ENCODE measurements around the gene LOXHD1.

The LOXHD1 gene

DNA sequence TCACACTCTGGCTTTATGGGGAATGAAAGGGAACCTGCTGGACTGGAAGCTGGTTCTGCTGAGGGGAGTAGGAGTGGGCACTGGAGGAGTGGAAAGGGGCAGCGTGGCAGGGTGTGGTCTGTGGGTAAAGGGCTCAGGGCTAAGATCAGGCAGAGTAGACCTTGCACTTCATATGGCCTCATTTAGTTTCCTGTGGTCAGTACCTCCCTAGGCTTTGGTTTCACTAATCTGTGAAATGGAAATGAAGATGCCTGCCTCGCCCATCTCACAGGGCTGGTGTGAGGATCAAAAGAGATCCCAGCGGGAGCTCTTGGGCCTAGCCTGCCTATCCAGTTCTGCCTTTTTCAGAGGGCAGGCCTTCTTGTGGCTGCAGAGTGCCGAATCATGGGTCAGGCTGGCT lies 208.7 kb downstream of the LOXHD1 start:
- H4K20me1 ChIP-seq = no peaks in the 10 kb centered on the region
- no peak overlapping the region for H3K4me2 ChIP-seq
- peaks cover 5% of the 10 kb centered on the region; the same call in 1 of the 2 replicates for H3K9me3 ChIP-seq
- no peak overlapping the region for H3K4me3 ChIP-seq
- H3K27ac ChIP-seq = no peak overlapping the region
- H3K27me3 ChIP-seq = no peaks in the 10 kb centered on the region
- peaks cover 79% of the 10 kb centered on the region for H3K36me3 ChIP-seq
- TF ChIP-seq Cebpa-rat (IDR thresholded peaks at IDR 0.05) = no peak
- no peak overlapping the region for H3K9ac ChIP-seq
- H3K4me1 ChIP-seq = no peaks in the 10 kb centered on the region

DNA sequence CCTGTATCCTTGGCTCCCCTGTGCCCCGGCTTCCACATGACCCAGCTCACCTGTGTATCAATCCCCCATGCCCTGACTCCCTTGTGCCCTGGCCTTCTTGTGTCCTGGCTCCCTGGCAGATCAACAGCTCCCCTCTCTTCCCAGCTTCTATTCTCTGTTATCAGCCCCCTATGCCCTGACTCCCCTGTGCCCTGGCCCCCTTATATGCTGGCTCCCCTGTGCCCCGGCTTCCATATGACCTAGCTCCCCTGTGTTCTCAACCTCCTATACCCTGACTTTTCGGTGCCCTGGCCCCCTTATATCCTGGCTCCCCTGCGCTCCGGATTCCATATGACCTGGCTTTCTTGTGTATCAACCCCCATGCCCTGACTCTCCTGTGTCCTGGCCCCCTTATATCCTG lies 209.2 kb downstream of the LOXHD1 start:
- no peaks in the 10 kb centered on the region for H3K27me3 ChIP-seq
- H3K27ac ChIP-seq = no peak overlapping the region
- H4K20me1 ChIP-seq = no peaks in the 10 kb centered on the region
- H3K9me3 ChIP-seq = peaks cover 5% of the 10 kb centered on the region; the same call in 1 of the 2 replicates
- H3K4me3 ChIP-seq = no peak overlapping the region
- H3K4me2 ChIP-seq = no peak overlapping the region
- peaks cover 74% of the 10 kb centered on the region for H3K36me3 ChIP-seq
- no peak overlapping the region for H3K9ac ChIP-seq
- TF ChIP-seq Cebpa-rat (IDR thresholded peaks at IDR 0.05) = no peak
- no peaks in the 10 kb centered on the region for H3K4me1 ChIP-seq

DNA sequence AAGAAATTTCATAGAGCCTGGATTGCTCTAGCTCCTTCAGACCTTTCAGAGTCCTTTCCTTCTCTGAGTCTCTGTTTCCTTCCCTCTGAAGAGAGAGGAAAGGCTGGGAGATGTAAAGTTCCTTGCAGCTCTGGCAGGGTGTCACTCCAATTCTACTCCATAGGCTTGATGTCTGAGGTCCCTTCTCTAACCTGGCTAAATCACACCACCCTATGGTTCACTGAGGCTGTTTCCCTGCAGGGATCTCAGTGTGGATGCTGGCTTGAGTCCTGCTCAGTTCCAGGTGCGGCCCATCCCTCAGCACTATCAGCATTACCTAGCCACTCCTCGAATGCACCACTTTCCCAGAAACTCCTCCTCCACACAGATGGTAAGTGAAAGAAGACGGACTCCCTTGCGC lies 209.7 kb downstream of the LOXHD1 start:
- no peaks in the 10 kb centered on the region for H3K4me1 ChIP-seq
- TF ChIP-seq Cebpa-rat (IDR thresholded peaks at IDR 0.05) = no peak

DNA sequence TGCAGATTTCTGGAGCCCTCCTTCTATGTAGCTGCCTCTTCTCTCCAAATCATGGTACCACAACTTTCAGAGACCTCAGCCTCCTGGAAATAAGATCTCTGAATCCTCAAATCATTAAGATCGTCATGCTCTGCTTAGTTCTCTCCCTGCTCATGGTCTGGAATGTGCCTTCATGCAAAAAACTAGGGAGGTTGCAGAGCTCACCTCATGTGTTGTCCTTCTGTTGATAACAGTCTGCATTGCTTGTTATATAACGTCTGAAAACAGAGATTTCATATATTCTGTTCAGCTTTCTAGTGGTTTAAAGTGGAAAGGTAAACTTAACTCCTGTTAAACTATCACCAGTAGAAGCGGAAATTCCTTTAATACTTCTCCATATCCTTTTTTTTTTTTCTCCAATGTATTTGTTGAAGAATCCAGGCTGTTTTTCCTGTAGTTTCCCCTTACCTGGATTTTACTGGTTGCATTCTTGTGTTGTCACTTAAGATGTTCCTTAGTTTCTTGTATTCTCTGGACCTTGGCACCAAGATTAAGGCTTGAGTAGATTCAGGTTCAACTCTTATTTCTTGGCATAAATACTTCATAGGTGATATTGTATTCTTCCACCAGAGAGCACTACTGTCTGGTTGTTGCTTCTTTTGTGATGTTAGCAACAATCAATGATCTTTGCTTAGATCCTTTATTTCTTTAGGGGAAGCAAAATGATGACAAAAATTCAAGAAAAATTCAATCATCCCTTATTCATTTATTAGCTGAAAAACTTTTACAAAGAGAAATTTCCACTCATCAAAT lies 211.3 kb downstream of the LOXHD1 start:
- Histone ChIP-seq H3K36me3 (peaks cover 62% of the 10 kb centered on the region), H3K4me2 (no peak overlapping the region), H3K9ac (no peak overlapping the region), H3K4me3 (no peak overlapping the region), H4K20me1 (no peaks in the 10 kb centered on the region), H3K9me3 (peaks cover 5% of the 10 kb centered on the region; the same call in 1 of the 2 replicates), H3K27ac (no peak overlapping the region), H3K27me3 (no peaks in the 10 kb centered on the region), H3K4me1 (no peaks in the 10 kb centered on the region)
- no peak for TF ChIP-seq Cebpa-rat (IDR thresholded peaks at IDR 0.05)

More for the DNA sequence above, 209.7 kb downstream of the LOXHD1 start:
- no peak overlapping the region for H3K9ac ChIP-seq
- H3K4me3 ChIP-seq = no peak overlapping the region
- H3K4me2 ChIP-seq = no peak overlapping the region
- no peaks in the 10 kb centered on the region for H4K20me1 ChIP-seq
- peaks cover 69% of the 10 kb centered on the region for H3K36me3 ChIP-seq
- H3K27ac ChIP-seq = no peak overlapping the region
- H3K9me3 ChIP-seq = peaks cover 5% of the 10 kb centered on the region; the same call in 1 of the 2 replicates
- no peaks in the 10 kb centered on the region for H3K27me3 ChIP-seq

DNA sequence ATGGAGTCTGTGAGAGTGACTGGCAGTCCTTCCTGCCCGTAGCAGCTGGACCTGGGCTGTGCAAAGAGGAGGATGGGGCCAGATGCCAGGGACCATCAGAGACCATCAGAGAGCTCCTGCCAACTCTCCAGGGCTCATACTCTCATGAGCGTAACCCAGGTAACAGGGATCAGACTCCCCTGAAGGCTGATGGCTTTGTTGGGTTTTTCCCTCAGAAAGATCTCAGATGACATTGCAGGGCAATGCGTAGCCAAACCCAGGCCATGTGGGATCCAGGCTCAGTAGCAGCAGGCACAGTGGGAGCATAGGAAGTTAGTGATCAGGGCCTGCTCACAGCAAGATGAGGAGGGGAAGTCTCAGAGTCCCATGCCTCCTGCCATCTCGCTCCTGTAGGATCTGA lies 218.0 kb downstream of the LOXHD1 start:
- no peaks in the 10 kb centered on the region for H3K4me1 ChIP-seq
- no peaks in the 10 kb centered on the region for H3K27me3 ChIP-seq
- H3K9me3 ChIP-seq = no peaks in the 10 kb centered on the region
- TF ChIP-seq Cebpa-rat (IDR thresholded peaks at IDR 0.05) = no peak
- H4K20me1 ChIP-seq = peaks cover 12% of the 10 kb centered on the region; the same call in 1 of the 2 replicates
- no peak overlapping the region for H3K27ac ChIP-seq
- no peak overlapping the region for H3K4me3 ChIP-seq
- no peak overlapping the region for H3K4me2 ChIP-seq
- no peak overlapping the region for H3K9ac ChIP-seq
- H3K36me3 ChIP-seq = peaks cover 65% of the 10 kb centered on the region

DNA sequence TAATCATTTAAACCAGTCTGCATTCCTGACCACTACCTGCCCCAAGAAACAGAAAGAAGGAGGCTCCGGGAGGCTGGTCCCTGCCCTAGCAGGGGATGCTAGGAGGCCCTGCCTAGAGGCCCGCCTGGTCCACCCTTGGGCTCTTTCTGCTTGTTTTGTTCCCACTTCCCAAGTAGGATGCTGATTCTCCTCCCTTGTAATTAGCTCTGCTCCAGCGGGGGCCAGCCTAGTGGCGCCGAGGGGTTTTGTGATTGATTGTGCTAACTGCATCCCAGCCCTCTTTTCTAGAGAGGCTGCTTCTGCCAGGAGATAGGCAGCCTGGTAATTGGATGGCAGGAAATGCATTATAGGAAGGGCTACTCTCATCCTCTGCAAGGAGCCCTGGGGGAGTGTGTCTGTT lies 220.0 kb downstream of the LOXHD1 start:
- Histone ChIP-seq H3K27me3 (no peaks in the 10 kb centered on the region), H3K4me1 (no peaks in the 10 kb centered on the region), H4K20me1 (peaks cover 12% of the 10 kb centered on the region; the same call in 1 of the 2 replicates), H3K9me3 (no peaks in the 10 kb centered on the region), H3K4me2 (no peak overlapping the region), H3K27ac (no peak overlapping the region), H3K36me3 (peaks cover 78% of the 10 kb centered on the region), H3K4me3 (no peak overlapping the region), H3K9ac (no peak overlapping the region)
- TF ChIP-seq Cebpa-rat (IDR thresholded peaks at IDR 0.05) = no peak

DNA sequence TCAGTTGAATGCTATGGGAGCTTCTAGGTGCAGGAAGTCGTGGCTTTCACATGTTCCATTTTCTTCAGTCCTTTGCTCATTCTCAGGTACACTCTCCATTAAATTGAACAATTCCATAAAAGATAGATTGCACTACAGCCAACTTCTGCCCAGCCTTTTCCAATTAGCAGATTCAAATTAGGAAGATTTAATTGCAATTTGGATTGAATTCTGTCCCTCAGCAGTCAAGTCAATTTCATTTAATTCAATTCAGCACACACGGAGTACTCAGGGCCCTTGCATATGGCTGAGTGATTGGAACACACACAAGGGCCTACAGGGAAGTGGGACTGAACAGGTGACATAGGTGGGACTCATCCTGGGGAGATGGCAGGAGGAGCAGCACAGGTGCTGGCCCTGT lies 220.4 kb downstream of the LOXHD1 start:
- Histone ChIP-seq H3K4me3 (no peak overlapping the region), H3K9ac (no peak overlapping the region), H3K27ac (no peak overlapping the region), H3K9me3 (no peaks in the 10 kb centered on the region), H4K20me1 (peaks cover 17% of the 10 kb centered on the region), H3K4me2 (no peak overlapping the region), H3K36me3 (peaks cover 78% of the 10 kb centered on the region), H3K27me3 (no peaks in the 10 kb centered on the region), H3K4me1 (no peaks in the 10 kb centered on the region)
- TF ChIP-seq Cebpa-rat (IDR thresholded peaks at IDR 0.05) = no peak

DNA sequence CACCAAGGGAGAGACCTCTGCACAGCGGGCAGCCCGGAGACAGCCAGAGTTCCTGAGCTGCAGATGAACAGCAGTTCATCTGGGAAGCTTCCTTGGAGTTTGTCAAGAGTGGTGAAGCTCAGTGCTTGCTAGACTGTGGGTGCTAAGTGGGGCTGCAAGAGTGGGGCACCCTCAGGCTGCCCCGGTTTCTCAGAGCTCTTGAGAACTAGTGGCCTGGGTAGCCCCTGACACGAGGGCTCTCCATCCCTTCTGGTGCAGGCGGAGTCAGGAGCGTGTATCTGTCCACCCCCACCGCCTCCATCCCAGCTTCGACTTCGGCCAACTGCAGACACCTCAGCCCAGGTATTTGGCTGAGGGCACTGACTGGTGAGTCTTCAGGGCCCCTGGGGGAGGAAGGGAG lies 222.0 kb downstream of the LOXHD1 start:
- no peak for TF ChIP-seq Cebpa-rat (IDR thresholded peaks at IDR 0.05)
- Histone ChIP-seq H3K36me3 (peaks cover 68% of the 10 kb centered on the region), H3K9ac (no peak overlapping the region)

DNA sequence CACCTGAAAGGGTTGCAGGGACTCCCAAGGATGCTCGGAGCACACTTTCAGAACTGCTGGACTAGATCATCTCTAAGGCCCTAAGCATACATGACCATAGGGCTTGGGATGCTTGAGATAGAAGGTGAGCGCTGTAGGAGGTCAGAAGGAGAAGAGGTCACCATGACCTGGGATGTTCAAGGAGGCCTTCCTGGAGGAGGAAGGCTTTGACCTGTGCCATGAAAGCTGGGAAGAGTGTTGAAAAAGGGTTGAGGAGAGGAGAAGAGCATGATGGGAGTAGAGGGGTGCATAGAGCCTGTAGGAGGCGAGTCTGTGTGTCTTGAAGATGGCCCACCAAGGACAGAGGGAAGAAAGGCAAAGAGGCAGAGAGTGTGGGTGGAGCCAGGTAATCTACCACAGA lies 222.4 kb downstream of the LOXHD1 start:
- Histone ChIP-seq H3K36me3 (peaks cover 65% of the 10 kb centered on the region), H4K20me1 (peaks cover 33% of the 10 kb centered on the region), H3K27ac (no peak overlapping the region), H3K9ac (no peak overlapping the region), H3K9me3 (no peaks in the 10 kb centered on the region), H3K4me2 (no peak overlapping the region), H3K4me3 (no peak overlapping the region), H3K27me3 (no peaks in the 10 kb centered on the region), H3K4me1 (no peaks in the 10 kb centered on the region)
- TF ChIP-seq Cebpa-rat (IDR thresholded peaks at IDR 0.05) = no peak

More for the DNA sequence above, 222.0 kb downstream of the LOXHD1 start:
- H3K9me3 ChIP-seq = no peaks in the 10 kb centered on the region
- H3K27ac ChIP-seq = no peak overlapping the region
- H3K4me3 ChIP-seq = no peak overlapping the region
- H4K20me1 ChIP-seq = peaks cover 29% of the 10 kb centered on the region
- H3K4me2 ChIP-seq = no peak overlapping the region
- H3K4me1 ChIP-seq = no peaks in the 10 kb centered on the region
- no peaks in the 10 kb centered on the region for H3K27me3 ChIP-seq

DNA sequence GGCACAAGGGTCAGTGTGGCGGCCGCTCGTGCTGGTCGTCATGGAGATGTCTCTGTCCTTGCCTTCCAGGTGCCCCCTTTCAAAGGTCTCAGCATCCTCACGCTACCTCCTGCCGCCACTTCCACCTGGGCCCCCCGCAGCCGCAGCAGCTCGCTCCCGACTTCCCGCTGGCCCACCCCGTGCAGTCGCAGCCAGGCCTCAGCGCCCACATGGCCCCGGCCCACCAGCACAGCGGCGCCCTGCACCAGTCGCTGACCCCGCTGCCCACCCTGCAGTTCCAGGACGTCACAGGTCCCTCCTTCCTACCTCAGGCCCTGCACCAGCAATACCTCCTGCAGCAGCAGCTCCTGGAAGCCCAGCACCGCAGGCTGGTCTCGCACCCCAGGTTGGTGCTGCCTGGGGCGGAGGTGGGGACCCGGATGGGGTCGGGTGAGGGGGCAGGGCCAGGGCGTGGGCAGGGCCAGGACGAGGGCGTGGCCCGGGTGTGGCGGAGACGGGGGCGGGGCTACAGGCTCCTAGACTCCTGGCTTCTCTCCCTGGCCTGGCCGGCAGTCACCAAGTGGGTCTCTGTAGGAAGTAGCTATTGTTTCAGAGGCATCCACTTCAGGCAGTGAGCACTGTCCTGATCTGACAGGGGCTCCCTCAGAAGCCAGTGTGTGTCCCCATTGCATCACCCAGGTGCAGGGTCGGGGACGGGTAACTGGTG lies 223.7 kb downstream of the LOXHD1 start:
- H3K4me3 ChIP-seq = no peak overlapping the region
- H3K9ac ChIP-seq = no peak overlapping the region
- no peaks in the 10 kb centered on the region for H3K4me1 ChIP-seq
- H3K27ac ChIP-seq = no peak overlapping the region
- H3K36me3 ChIP-seq = peaks cover 52% of the 10 kb centered on the region
- no peak overlapping the region for H3K4me2 ChIP-seq
- no peaks in the 10 kb centered on the region for H3K27me3 ChIP-seq
- peaks cover 41% of the 10 kb centered on the region for H4K20me1 ChIP-seq
- no peak for TF ChIP-seq Cebpa-rat (IDR thresholded peaks at IDR 0.05)
- H3K9me3 ChIP-seq = no peaks in the 10 kb centered on the region

Measured in BLaER1 (cell line).